BJ (cell line): ENCODE data around the gene SNRNP200. TPM values are rescaled to one million over a fixed set of nuclear protein-coding genes. Genes with fewer than 3 reads are reported as not detected.

Experiments used
- CTCF ChIA-PET: fragments of 350-600 bp; formaldehyde crosslinking; extraction: SDS; loops from one replicate; lab custom pipeline; 2021; ENCODE audit warnings: antibody characterized with exemption, inconsistent platforms; lab: Yijun Ruan, JAX
- POLR2A ChIA-PET: fragments of 300-600 bp; sonication (Branson Sonifier 250); formaldehyde crosslinking; extraction: SDS; loops from one replicate; lab custom pipeline; 2021; ENCODE audit warnings: antibody characterized with exemption; lab: Charles Lee
- DNase-seq: peaks from one replicate; pipeline ENCODE4 v3.0.0-alpha.2; 2011; ENCODE audit warnings: low read depth
- H3K27me3 ChIP-seq: 2 replicates; pipeline ENCODE4 v1.6.0; 2011; ENCODE audit warnings: low read length; ENCODE audit not compliant: control insufficient read depth, insufficient read depth
- H3K36me3 ChIP-seq: 2 replicates; pipeline ENCODE4 v1.5.1; 2011; ENCODE audit warnings: low read length; ENCODE audit not compliant: control insufficient read depth, insufficient read depth
- H3K4me3 ChIP-seq: 2 replicates; pipeline ENCODE4 v1.5.1; 2011; ENCODE audit warnings: low read depth, mild to moderate bottlenecking, control low read depth, low read length
- CTCF ChIP-seq: IDR thresholded peaks from 2 replicates; pipeline ENCODE4 v1.5.1; 2011; ENCODE audit warnings: low read depth, mild to moderate bottlenecking, control low read depth, inconsistent platforms, low read length, moderate library complexity; ENCODE audit not compliant: insufficient read depth
- polyA plus RNA-seq: library from polyadenylated mRNA; depleted of rRNA; stranded (reverse); fragments of >200 nt; gene quantifications from 2 replicates; pipeline ENCODE4 v1.2.3, GENCODE V29; 2011

Gene SNRNP200
- polyA plus RNA-seq, 1 experiment: 111 TPM

- DNase-seq: no peak
- Histone ChIP-seq H3K27me3 (no peaks in the 10 kb centered on the region), H3K36me3 (peaks cover 7% of the 10 kb centered on the region), H3K4me3 (no peak overlapping the region)
- ChIA-PET POLR2A (no interaction called here), CTCF (interaction anchor here (1.0 to 6.8 kb wide), 3 partner anchors 54 to 124 kb away, joined by 3 to 62 read pairs (median 4); partner anchors contain the start of genes ASTL and STARD7)
- no peak for TF ChIP-seq CTCF
Observed at GRCh38 chr2:96262306-96262705, 43.0 kb downstream of the SNRNP200 start.

- no peak for DNase-seq
- ChIA-PET CTCF (interaction anchor here (0.7 to 6.8 kb wide), 12 partner anchors 10 to 269 kb away, joined by 3 to 62 read pairs (median 4); partner anchors contain the start of genes ASTL and STARD7), POLR2A (no interaction called here)
- H3K4me3 ChIP-seq: no peak overlapping the region
- H3K36me3 ChIP-seq: peaks cover 9% of the 10 kb centered on the region
- H3K27me3 ChIP-seq: no peaks in the 10 kb centered on the region
- no peak for TF ChIP-seq CTCF
Observed at GRCh38 chr2:96261328-96262003, 43.9 kb downstream of the SNRNP200 start.

- no peaks in the 10 kb centered on the region for H3K27me3 ChIP-seq
- H3K36me3 ChIP-seq: peaks cover 9% of the 10 kb centered on the region
- DNase-seq: peak; percentile 50
- ChIA-PET POLR2A (no interaction called here), CTCF (interaction anchor here (0.6 to 6.8 kb wide), 14 partner anchors 9 to 268 kb away, joined by 3 to 62 read pairs (median 4); partner anchors contain the start of genes ASTL and STARD7)
- TF ChIP-seq CTCF: peak; percentile 52
- no peak overlapping the region for H3K4me3 ChIP-seq
Observed at GRCh38 chr2:96260387-96261260, 44.7 kb downstream of the SNRNP200 start.

- H3K4me3 ChIP-seq: no peak overlapping the region
- ChIA-PET CTCF (interaction anchor here (0.7 to 6.8 kb wide), 7 partner anchors 8 to 267 kb away, joined by 3 to 62 read pairs (median 6); partner anchors contain the start of gene ASTL), POLR2A (no interaction called here)
- H3K36me3 ChIP-seq: peaks cover 14% of the 10 kb centered on the region
- TF ChIP-seq CTCF: no peak
- no peak for DNase-seq
- no peaks in the 10 kb centered on the region for H3K27me3 ChIP-seq
Observed at GRCh38 chr2:96259497-96259921, 45.8 kb downstream of the SNRNP200 start.
